Astrocyte of the cerebellum (primary cell): ENCODE results near the gene AHCY.
"Not testable (repeated sequence)": the region's sequence is repeated elsewhere in the genome, so short reads cannot be mapped to it uniquely, and the experiment has no call there.

Experiments used
- DNase-seq: peaks from one replicate; pipeline ENCODE4 v3.0.0-alpha.2; 2011; ENCODE audit warnings: low read depth
- H3K4me3 ChIP-seq: 2 replicates; pipeline ENCODE4 v1.5.1; 2011; ENCODE audit warnings: mild to moderate bottlenecking, low read depth, low read length, moderate library complexity
- in situ Hi-C: cut with HindIII; loops from 2 replicates; pipeline ENCODE4 v1.10.0; 2017; ENCODE audit warnings: low sequenced_read_pairs
- TF ChIP-seq, protein P1 (sequence below): IDR thresholded peaks from 2 replicates; pipeline ENCODE4 v1.5.1; 2012; ENCODE audit warnings: low read length, low read depth, moderate library complexity, mild to moderate bottlenecking; ENCODE audit errors: missing control alignments

AHCY gene

DNA sequence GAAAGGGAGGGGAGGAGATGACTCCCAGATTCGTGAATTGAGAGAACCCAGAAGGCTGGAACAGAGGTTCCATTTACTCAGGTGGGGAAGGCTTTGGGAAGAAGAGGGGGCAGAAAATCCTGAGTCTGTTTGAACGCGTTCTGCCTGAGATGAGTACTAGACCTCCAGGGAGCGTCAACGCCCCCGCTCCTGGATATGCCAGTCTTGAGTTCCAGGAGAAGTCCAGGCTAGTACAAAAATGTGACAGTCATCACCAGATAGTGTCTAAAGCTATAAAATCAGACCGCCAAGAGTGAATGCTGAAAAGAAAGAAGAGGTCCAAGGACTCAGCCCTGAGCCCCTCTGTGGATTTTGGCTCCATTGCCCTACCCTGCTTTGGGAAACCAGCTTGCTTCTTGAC lies 8.6 kb downstream of the AHCY start:
- H3K4me3 ChIP-seq, result no peak overlapping the region
- TF ChIP-seq, protein P1, sequence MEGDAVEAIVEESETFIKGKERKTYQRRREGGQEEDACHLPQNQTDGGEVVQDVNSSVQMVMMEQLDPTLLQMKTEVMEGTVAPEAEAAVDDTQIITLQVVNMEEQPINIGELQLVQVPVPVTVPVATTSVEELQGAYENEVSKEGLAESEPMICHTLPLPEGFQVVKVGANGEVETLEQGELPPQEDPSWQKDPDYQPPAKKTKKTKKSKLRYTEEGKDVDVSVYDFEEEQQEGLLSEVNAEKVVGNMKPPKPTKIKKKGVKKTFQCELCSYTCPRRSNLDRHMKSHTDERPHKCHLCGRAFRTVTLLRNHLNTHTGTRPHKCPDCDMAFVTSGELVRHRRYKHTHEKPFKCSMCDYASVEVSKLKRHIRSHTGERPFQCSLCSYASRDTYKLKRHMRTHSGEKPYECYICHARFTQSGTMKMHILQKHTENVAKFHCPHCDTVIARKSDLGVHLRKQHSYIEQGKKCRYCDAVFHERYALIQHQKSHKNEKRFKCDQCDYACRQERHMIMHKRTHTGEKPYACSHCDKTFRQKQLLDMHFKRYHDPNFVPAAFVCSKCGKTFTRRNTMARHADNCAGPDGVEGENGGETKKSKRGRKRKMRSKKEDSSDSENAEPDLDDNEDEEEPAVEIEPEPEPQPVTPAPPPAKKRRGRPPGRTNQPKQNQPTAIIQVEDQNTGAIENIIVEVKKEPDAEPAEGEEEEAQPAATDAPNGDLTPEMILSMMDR, result no peak
- in situ Hi-C loops, result no loop called here
- no peak for DNase-seq

DNA sequence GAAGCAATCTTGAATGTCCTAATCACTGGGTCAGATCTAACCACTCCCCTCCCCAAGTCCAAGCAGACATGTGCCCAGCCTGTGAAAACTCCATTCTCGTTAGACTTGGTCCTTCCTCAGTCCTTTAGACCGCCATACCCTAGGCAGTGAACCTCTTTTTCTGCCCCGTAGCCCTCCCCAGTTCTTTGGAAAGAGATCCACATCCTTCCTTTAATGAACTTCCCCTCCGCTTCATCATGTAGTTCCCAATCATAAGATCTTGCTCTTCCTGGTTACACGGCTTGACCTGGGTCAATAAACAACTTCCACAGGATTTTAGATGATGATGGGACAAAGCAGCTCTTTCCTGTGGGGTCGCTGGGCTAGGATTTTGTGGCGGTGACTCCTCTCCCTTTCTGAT lies 9.6 kb downstream of the AHCY start:
- TF ChIP-seq, protein P1, result no peak
- in situ Hi-C loops, result no loop called here
- H3K4me3 ChIP-seq, result no peak overlapping the region
- DNase-seq, result no peak

DNA sequence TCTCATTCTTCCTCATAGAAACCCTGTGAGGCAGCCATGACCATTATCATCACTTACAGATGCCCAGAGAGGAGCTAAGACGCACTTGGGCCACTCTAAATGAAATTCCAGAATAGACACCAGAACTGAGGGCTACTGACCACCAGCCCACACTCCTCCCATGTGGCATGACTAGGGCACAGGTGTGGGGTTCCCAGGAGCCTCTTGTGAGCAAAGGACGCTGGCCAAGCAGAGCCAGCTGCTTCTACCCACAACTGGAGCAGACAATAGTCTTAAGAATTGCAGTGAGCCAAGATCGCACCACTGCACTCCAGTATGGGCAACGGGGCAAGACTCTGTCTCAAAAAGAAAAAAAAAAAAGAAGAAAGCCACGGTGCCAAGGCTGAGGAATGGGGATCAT lies 10.0 kb downstream of the AHCY start:
- H3K4me3 ChIP-seq, result no peak overlapping the region
- no peak for DNase-seq
- in situ Hi-C loops, result no loop called here
- TF ChIP-seq, protein P1, result no peak

DNA sequence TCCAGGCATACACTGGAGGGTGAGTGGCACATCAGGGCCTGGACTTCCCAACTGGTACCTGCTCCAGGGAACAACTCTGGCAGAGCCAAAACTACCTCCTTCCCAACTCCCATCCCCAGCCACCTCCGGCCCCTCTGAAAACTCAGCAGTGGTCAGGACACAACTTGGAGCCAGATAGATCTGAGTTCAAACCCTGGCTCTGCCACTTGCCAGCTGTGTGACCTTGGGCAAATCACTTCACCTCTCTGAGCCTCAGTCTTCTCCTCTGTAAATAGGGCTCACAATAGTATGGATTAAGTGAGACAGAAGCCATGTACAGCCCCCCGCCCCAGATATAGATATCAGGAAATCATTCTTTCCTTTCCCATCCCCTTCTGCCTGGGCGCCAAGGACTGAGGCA lies 10.7 kb downstream of the AHCY start:
- H3K4me3 ChIP-seq, result no peak overlapping the region
- in situ Hi-C loops, result no loop called here
- TF ChIP-seq, protein P1, result no peak
- DNase-seq, result no peak

DNA sequence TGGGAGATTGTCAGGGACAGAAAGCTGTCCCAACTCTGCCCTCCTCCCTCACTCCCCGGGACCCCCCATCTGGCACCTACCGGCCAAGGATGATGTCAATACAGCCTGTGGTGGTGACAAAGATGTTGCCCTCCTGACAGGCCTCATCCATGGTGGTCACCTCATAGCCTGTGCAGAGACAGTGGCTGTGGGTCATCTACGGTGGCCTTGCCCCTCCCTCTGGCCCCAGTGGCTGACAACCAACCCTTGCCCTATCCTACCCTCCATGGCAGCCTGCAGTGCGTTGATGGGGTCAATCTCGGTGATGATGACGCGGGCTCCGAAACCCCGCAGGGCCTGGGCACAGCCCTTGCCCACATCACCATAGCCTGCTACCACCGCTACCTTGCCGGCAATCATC lies 12.7 kb downstream of the AHCY start:
- no peak for DNase-seq
- TF ChIP-seq, protein P1, result no peak
- in situ Hi-C loops, result no loop called here
- no peak overlapping the region for H3K4me3 ChIP-seq

DNA sequence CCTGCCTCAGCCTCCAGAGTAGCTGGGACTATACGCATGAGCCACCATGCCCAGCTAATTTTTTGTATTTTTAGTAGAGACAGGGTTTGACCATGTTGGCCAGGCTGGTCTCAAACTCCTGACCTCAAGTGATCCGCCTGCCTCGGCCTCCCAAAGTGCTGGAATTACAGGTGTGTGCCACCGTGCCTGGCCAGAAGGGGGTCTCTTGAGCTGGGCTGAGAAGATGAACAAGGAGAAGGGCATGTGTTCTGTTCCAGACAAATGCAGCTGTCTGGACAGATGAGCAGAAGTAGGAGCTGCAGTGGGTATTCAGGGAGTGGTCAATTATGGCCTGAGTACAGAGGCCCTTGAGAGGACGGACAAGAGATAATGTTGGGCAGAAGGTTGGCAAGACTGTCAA lies 15.7 kb downstream of the AHCY start:
- TF ChIP-seq, protein P1, result peak; percentile 3
- in situ Hi-C loops, DNase-seq: not testable (repeated sequence)

DNA sequence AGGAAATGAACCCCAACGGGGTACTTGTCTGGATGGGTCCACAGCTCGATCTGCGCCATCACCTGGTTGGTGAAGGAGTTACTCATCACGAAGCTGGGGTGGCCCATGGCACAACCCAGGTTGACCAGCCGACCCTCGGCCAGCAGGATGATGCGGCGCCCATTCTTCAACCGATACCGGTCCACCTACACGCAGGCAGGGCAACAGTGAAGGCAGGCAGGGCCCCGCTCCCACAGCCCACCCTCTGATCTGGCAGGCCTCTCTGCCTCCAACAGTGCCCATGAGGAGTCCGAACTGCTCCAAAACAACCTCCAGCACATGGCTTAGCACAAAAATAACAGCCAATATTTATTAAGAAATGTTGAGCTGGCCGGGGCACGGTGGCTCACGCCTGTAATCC lies 17.7 kb downstream of the AHCY start:
- DNase-seq, result no peak
- TF ChIP-seq, protein P1, result no peak
- no peak overlapping the region for H3K4me3 ChIP-seq
- in situ Hi-C loops, result no loop called here

More for the DNA sequence above, 15.7 kb downstream of the AHCY start:
- not testable (repeated sequence) for H3K4me3 ChIP-seq
